ENCODE measurements around the gene TRPV4. TPM values are rescaled to one million over a fixed set of nuclear protein-coding genes. Genes with fewer than 3 reads are reported as not detected.

TRPV4 gene
- total RNA-seq, 1 experiment from 2014 or later: 0.44 TPM

DNA sequence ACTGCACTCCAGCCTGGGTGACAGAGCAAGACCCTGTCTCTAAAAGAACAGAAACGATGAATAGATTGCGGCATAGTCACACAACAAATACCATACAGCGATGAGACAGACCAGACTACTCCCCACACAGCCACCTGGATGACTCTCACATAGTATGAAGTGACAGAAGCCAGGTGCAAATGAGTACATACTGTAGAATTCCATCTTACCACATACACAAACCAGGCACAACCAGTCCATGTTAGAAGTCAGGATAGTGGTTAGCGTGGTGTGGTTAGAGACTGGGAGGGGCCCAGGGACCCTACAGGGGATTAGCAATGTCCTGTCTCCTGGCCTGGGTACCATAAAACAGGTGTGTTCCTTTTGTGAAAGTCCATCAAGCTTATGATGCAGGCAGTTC is 65.7 kb downstream of the TRPV4 start:
- Histone ChIP-seq H3K36me3 (ENCODE audit: control insufficient read depth, insufficient read depth, low read length) (no peaks in the 10 kb centered on the region), H3K27me3 (ENCODE audit: control insufficient read depth, insufficient read depth, low read length) (no peaks in the 10 kb centered on the region), H3K4me3 (ENCODE audit: low read depth in 2 of 2, low read length in 2 of 2) (no peak overlapping the region), H3K4me1 (ENCODE audit: control insufficient read depth, insufficient read depth, low read length) (no peaks in the 10 kb centered on the region), H3K9me3 (ENCODE audit: control insufficient read depth, insufficient read depth, low read depth, low read length) (no peaks in the 10 kb centered on the region), H3K27ac (ENCODE audit: low read length) (no peak overlapping the region)
- ATAC-seq: no peak
- BruUV-seq (replicated peaks): no TSS peak
- DNase-seq (ENCODE audit: low read depth, low spot score): no peak
- CTCF ChIA-PET: no interaction called here
- TF ChIP-seq, protein P1, sequence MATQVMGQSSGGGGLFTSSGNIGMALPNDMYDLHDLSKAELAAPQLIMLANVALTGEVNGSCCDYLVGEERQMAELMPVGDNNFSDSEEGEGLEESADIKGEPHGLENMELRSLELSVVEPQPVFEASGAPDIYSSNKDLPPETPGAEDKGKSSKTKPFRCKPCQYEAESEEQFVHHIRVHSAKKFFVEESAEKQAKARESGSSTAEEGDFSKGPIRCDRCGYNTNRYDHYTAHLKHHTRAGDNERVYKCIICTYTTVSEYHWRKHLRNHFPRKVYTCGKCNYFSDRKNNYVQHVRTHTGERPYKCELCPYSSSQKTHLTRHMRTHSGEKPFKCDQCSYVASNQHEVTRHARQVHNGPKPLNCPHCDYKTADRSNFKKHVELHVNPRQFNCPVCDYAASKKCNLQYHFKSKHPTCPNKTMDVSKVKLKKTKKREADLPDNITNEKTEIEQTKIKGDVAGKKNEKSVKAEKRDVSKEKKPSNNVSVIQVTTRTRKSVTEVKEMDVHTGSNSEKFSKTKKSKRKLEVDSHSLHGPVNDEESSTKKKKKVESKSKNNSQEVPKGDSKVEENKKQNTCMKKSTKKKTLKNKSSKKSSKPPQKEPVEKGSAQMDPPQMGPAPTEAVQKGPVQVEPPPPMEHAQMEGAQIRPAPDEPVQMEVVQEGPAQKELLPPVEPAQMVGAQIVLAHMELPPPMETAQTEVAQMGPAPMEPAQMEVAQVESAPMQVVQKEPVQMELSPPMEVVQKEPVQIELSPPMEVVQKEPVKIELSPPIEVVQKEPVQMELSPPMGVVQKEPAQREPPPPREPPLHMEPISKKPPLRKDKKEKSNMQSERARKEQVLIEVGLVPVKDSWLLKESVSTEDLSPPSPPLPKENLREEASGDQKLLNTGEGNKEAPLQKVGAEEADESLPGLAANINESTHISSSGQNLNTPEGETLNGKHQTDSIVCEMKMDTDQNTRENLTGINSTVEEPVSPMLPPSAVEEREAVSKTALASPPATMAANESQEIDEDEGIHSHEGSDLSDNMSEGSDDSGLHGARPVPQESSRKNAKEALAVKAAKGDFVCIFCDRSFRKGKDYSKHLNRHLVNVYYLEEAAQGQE (IDR thresholded peaks at IDR 0.05; ENCODE audit: insufficient read depth in 1 of 2, low read depth in 2 of 2, low read length in 1 of 2): no peak
- TF ChIP-seq POLR2AphosphoS5 (IDR thresholded peaks at IDR 0.05; ENCODE audit: low read depth, low read length) (no peak), SIN3A (IDR thresholded peaks at IDR 0.05; ENCODE audit: borderline replicate concordance, insufficient read depth, low read depth, low read length) (no peak), TCF7L2 (IDR thresholded peaks at IDR 0.05; ENCODE audit: low read depth, low read length) (no peak)
- TF ChIP-seq, protein P2, sequence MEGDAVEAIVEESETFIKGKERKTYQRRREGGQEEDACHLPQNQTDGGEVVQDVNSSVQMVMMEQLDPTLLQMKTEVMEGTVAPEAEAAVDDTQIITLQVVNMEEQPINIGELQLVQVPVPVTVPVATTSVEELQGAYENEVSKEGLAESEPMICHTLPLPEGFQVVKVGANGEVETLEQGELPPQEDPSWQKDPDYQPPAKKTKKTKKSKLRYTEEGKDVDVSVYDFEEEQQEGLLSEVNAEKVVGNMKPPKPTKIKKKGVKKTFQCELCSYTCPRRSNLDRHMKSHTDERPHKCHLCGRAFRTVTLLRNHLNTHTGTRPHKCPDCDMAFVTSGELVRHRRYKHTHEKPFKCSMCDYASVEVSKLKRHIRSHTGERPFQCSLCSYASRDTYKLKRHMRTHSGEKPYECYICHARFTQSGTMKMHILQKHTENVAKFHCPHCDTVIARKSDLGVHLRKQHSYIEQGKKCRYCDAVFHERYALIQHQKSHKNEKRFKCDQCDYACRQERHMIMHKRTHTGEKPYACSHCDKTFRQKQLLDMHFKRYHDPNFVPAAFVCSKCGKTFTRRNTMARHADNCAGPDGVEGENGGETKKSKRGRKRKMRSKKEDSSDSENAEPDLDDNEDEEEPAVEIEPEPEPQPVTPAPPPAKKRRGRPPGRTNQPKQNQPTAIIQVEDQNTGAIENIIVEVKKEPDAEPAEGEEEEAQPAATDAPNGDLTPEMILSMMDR (IDR thresholded peaks at IDR 0.05): no peak
- POLR2A ChIA-PET: no interaction called here
- intact Hi-C loops (cut with micrococcal nuclease; ENCODE audit: unreplicated experiment): no loop called here
- in situ Hi-C loops (cut with HindIII; ENCODE audit: low pct_unique_long_range_greater_than_20kb, low sequenced_read_pairs): no loop called here

DNA sequence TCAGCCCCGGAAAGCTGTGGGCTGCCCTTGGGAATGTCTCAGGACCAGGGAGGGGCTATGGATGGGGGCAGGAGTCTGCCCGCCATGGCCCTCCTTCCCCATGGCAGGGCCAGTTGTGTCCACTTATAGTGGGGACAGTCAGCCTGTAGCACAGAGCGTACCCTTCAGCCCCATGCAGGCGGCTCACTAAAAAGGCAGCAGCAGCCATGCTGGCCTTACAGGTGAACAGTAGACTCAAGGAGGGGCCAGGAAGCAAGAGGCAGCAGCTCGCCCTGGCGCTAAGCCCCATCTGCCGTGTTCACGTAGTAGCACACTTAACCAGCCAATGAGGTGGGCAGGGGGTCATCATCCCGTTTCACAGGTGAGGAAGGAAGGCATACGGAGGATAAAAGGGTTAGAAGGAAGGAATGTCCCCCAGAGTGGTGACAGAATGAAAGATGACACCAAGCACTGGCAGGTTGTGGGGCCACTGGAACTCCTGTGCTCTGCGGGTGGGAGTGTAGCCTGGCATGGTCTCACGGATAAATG is 66.9 kb downstream of the TRPV4 start:
- DNase-seq (ENCODE audit: low read depth, low spot score) (no peak), ATAC-seq (no peak)
- in situ Hi-C loops (cut with HindIII; ENCODE audit: low pct_unique_long_range_greater_than_20kb, low sequenced_read_pairs): no loop called here
- H3K4me1 ChIP-seq (ENCODE audit: control insufficient read depth, insufficient read depth, low read length): no peaks in the 10 kb centered on the region
- TF ChIP-seq TCF7L2 (IDR thresholded peaks at IDR 0.05; ENCODE audit: low read depth, low read length): no peak
- TF ChIP-seq, protein P1 (IDR thresholded peaks at IDR 0.05; ENCODE audit: insufficient read depth in 1 of 2, low read depth in 2 of 2, low read length in 1 of 2): no peak
- no peak for TF ChIP-seq POLR2AphosphoS5 (IDR thresholded peaks at IDR 0.05; ENCODE audit: low read depth, low read length)
- TF ChIP-seq SIN3A (IDR thresholded peaks at IDR 0.05; ENCODE audit: borderline replicate concordance, insufficient read depth, low read depth, low read length): no peak
- TF ChIP-seq, protein P2 (IDR thresholded peaks at IDR 0.05): no peak
- intact Hi-C loops (cut with micrococcal nuclease; ENCODE audit: unreplicated experiment): no loop called here
- BruUV-seq (replicated peaks): no TSS peak
- H3K36me3 ChIP-seq (ENCODE audit: control insufficient read depth, insufficient read depth, low read length): no peaks in the 10 kb centered on the region
- no peaks in the 10 kb centered on the region for H3K27me3 ChIP-seq (ENCODE audit: control insufficient read depth, insufficient read depth, low read length)
- H3K27ac ChIP-seq (ENCODE audit: low read length): no peak overlapping the region
- H3K4me3 ChIP-seq (ENCODE audit: low read depth in 2 of 2, low read length in 2 of 2): no peak overlapping the region
- POLR2A ChIA-PET: no interaction called here
- CTCF ChIA-PET: interaction anchor here (0.6 to 0.7 kb wide), 3 partner anchors 93 to 222 kb away, joined by 3 to 11 read pairs (median 6); no protein-coding TSS in a partner anchor
- no peaks in the 10 kb centered on the region for H3K9me3 ChIP-seq (ENCODE audit: control insufficient read depth, insufficient read depth, low read depth, low read length)

Measured in Panc1 (cell line).